ENCODE results near the gene NFRKB. TPM values are rescaled to one million over a fixed set of nuclear protein-coding genes. Genes with fewer than 3 reads are reported as not detected.
A peak's percentile ranks its signal among the peaks of the same experiment; 100 is the strongest.
"Not testable (repeated sequence)": the region's sequence is repeated elsewhere in the genome, so short reads cannot be mapped to it uniquely, and the experiment has no call there.

The NFRKB gene
- total RNA-seq, 1 donor from 2014 or later, result 22.3 TPM

- intact Hi-C loops (cut with DNase I), result no loop called here
- TF ChIP-seq CTCF (IDR thresholded peaks at IDR 0.05), result no peak
- no peak for ATAC-seq
Measured at GRCh38 chr11:129852125-129852740, 43.1 kb downstream of the NFRKB start.

GRCh38 chr11:129849447-129850130, 45.8 kb downstream of the NFRKB start:
- no peak for DNase-seq
- no peaks in the 10 kb centered on the region for H3K9me3 ChIP-seq
- no peak overlapping the region for H3K4me3 ChIP-seq
- H3K36me3 ChIP-seq, result no peaks in the 10 kb centered on the region
- intact Hi-C loops (cut with DNase I), result no loop called here
- ATAC-seq, result no peak
- no peaks in the 10 kb centered on the region for H3K27me3 ChIP-seq
- no peak overlapping the region for H3K27ac ChIP-seq
- H3K4me1 ChIP-seq, result peaks cover 19% of the 10 kb centered on the region
- TF ChIP-seq CTCF (IDR thresholded peaks at IDR 0.05), result no peak

More at GRCh38 chr11:129852125-129852740, 43.1 kb downstream of the NFRKB start:
- H3K27me3 ChIP-seq, result no peaks in the 10 kb centered on the region
- no peak for DNase-seq
- H3K27ac ChIP-seq, result no peak overlapping the region
- H3K36me3 ChIP-seq, result no peaks in the 10 kb centered on the region
- H3K4me1 ChIP-seq, result peaks cover 13% of the 10 kb centered on the region
- H3K4me3 ChIP-seq, result no peak overlapping the region
- no peaks in the 10 kb centered on the region for H3K9me3 ChIP-seq

GRCh38 chr11:129847361-129847760, 48.0 kb downstream of the NFRKB start:
- DNase-seq; H3K4me3 ChIP-seq; H3K9me3 ChIP-seq; intact Hi-C loops (cut with DNase I); H3K36me3 ChIP-seq; ATAC-seq; H3K27me3 ChIP-seq; H3K27ac ChIP-seq; H3K4me1 ChIP-seq: not testable (repeated sequence)

- ATAC-seq, result peak; percentile 90
- intact Hi-C loops (cut with DNase I), result no loop called here
- peak overlapping the region; percentile 42 for H3K27ac ChIP-seq
- H3K4me1 ChIP-seq, result peaks cover 6% of the 10 kb centered on the region
- no peak for DNase-seq
- H3K36me3 ChIP-seq, result no peaks in the 10 kb centered on the region
- no peak for TF ChIP-seq CTCF (IDR thresholded peaks at IDR 0.05)
- no peaks in the 10 kb centered on the region for H3K27me3 ChIP-seq
- H3K4me3 ChIP-seq, result no peak overlapping the region
- H3K9me3 ChIP-seq, result no peaks in the 10 kb centered on the region
Measured at GRCh38 chr11:129846508-129847335, 48.7 kb downstream of the NFRKB start.

Other genes with a start within 250 kb of the NFRKB start
- gene TMEM45B, start 79.7 kb downstream of the NFRKB start, total RNA-seq, result 16.4 TPM
- 15.7 TPM for gene PRDM10, start 107.3 kb upstream of the NFRKB start, total RNA-seq
- gene APLP2, start 174.3 kb upstream of the NFRKB start, total RNA-seq, result 726 TPM

Data from upper lobe of right lung (tissue), 1 donor.